Colon (tissue), 2 donors: Measurements from ENCODE around the gene GOLPH3.
"Not testable (repeated sequence)": the region's sequence is repeated elsewhere in the genome, so short reads cannot be mapped to it uniquely, and the experiment has no call there.

ENCODE experiments used
- FAIRE-seq: peaks from 2 replicates; lab custom pipeline; 2012; peaks lifted over from hg19 to GRCh38; lab: Jason Lieb, UNC
- donor health status: control.
- donor health status: control.

GOLPH3 gene

GRCh38 chr5:32135086-32135485, 39.0 kb downstream of the GOLPH3 start:
- no peak for FAIRE-seq

- no peak for FAIRE-seq
Observed at GRCh38 chr5:32132757-32133156, 41.4 kb downstream of the GOLPH3 start.

- no peak for FAIRE-seq
Observed at GRCh38 chr5:32131604-32132003, 42.5 kb downstream of the GOLPH3 start.

GRCh38 chr5:32130865-32131264, 43.3 kb downstream of the GOLPH3 start:
- FAIRE-seq: no peak

- no peak for FAIRE-seq
Observed at GRCh38 chr5:32129074-32129598, 45.0 kb downstream of the GOLPH3 start.

- FAIRE-seq: no peak
Observed at GRCh38 chr5:32127711-32128110, 46.4 kb downstream of the GOLPH3 start.

- no peak for FAIRE-seq
Observed at GRCh38 chr5:32126691-32127090, 47.4 kb downstream of the GOLPH3 start.

- no peak for FAIRE-seq
Observed at GRCh38 chr5:32123889-32124676, 50.0 kb downstream of the GOLPH3 start.

- FAIRE-seq: no peak
Observed at GRCh38 chr5:32123058-32123805, 50.9 kb downstream of the GOLPH3 start.

GRCh38 chr5:32118922-32119321, 55.2 kb downstream of the GOLPH3 start:
- not testable (repeated sequence) for FAIRE-seq

- no peak for FAIRE-seq
Observed at GRCh38 chr5:32116574-32117313, 57.4 kb downstream of the GOLPH3 start.

GRCh38 chr5:32115985-32116384, 58.1 kb downstream of the GOLPH3 start:
- no peak for FAIRE-seq

GRCh38 chr5:32110111-32110696, 63.9 kb downstream of the GOLPH3 start:
- FAIRE-seq: no peak

GRCh38 chr5:32109236-32109635, 64.9 kb downstream of the GOLPH3 start:
- no peak for FAIRE-seq

- no peak for FAIRE-seq
Observed at GRCh38 chr5:32108167-32108566, 66.0 kb downstream of the GOLPH3 start.

GRCh38 chr5:32107291-32107690, 66.8 kb downstream of the GOLPH3 start:
- FAIRE-seq: no peak

GRCh38 chr5:32103521-32103920, 70.6 kb downstream of the GOLPH3 start:
- FAIRE-seq: no peak

- FAIRE-seq: no peak
Observed at GRCh38 chr5:32102254-32102986, 71.7 kb downstream of the GOLPH3 start.

- no peak for FAIRE-seq
Observed at GRCh38 chr5:32100691-32101302, 73.3 kb downstream of the GOLPH3 start.

GRCh38 chr5:32100230-32100629, 73.9 kb downstream of the GOLPH3 start:
- FAIRE-seq: no peak

- no peak for FAIRE-seq
Observed at GRCh38 chr5:32099486-32100035, 74.6 kb downstream of the GOLPH3 start.
